Loucy (cell line): ENCODE data around the gene PCLO.

Source experiments
- CTCF ChIP-seq: fragments of 200-600 bp; sonication (generic); conservative IDR thresholded peaks from 2 replicates; pipeline ENCODE4 v1.5.1; 2014; ENCODE audit warnings: mild to moderate bottlenecking, antibody characterized with exemption, low read length
- EZH2phosphoT487 ChIP-seq: fragments of 200-600 bp; IDR thresholded peaks from 2 replicates; pipeline ENCODE4 v1.6.1; 2018; ENCODE audit warnings: antibody characterized with exemption, mild to moderate bottlenecking, moderate library complexity, borderline replicate concordance

- no peak for TF ChIP-seq CTCF
- no peak for TF ChIP-seq EZH2phosphoT487
Measured at GRCh38 chr7:82805527-82805960, 357.1 kb downstream of the PCLO start.
